A549 (cell line): ENCODE results near the gene GALNTL6.

ENCODE experiments used
- CTCF ChIP-seq: fragments of >200 bp; sonication (Bioruptor Twin); formaldehyde crosslinking; IDR thresholded peaks from 3 replicates; pipeline ENCODE4 v1.5.1; 2016
- EP300 ChIP-seq, 2 experiments: fragments of >200 bp; sonication (Bioruptor Twin); formaldehyde crosslinking; IDR thresholded peaks; 2 replicates in 1 of 2; 3 replicates in 1 of 2; pipeline ENCODE4 v1.6.1; 2016 to 2017
- JUN ChIP-seq, 2 experiments: fragments of >200 bp; sonication (Bioruptor Twin); formaldehyde crosslinking; IDR thresholded peaks; 2 replicates in 1 of 2; 3 replicates in 1 of 2; pipeline ENCODE4 v1.6.1; 2016 to 2017
- JUNB ChIP-seq: fragments of >200 bp; sonication (Bioruptor Twin); formaldehyde crosslinking; IDR thresholded peaks from 2 replicates; pipeline ENCODE4 v1.6.1; 2016
- MAX ChIP-seq: IDR thresholded peaks from 2 replicates; pipeline ENCODE4 v1.6.1; 2012
- MYC ChIP-seq: IDR thresholded peaks from 2 replicates; pipeline ENCODE4 v1.6.1; 2012; ENCODE audit warnings: mild to moderate bottlenecking, inconsistent platforms, low read length, improper control_type of control experiment, borderline replicate concordance
- POLR2A ChIP-seq: IDR thresholded peaks from 2 replicates; pipeline ENCODE4 v1.6.1; 2012; ENCODE audit warnings: mild to moderate bottlenecking, low read length

- TF ChIP-seq EP300 (IDR thresholded peaks at IDR 0.05) (no peak), CTCF (no peak), MYC (no peak), JUNB (no peak), POLR2A (no peak), JUN (IDR thresholded peaks at IDR 0.05) (no peak), MAX (no peak)
Measured at GRCh38 chr4:172791841-172792240, 978.6 kb downstream of the GALNTL6 start.
